ENCODE results near the gene CLEC20A. TPM values are rescaled to one million over a fixed set of nuclear protein-coding genes. Genes with fewer than 3 reads are reported as not detected.

Gene CLEC20A
- total RNA-seq = not detected in 2 replicates

GRCh38 chr1:178496410-178497135 is at the start of gene CLEC20A:
CLEC20A (minus strand) TSS chr1:178496964; CDS start chr1:178496939, 25 bp downstream.

GRCh38 chr1:178512566-178513277 is 16.0 kb upstream of the CLEC20A start, which contains the start of gene TEX35:
TEX35 (plus strand) TSS chr1:178513109; CDS start chr1:178513189, 80 bp downstream.

Other genes with a start within 250 kb of the CLEC20A start
- gene TEX35, start 16.1 kb upstream of the CLEC20A start, total RNA-seq = not detected in 2 replicates
- gene RALGPS2, start 228.3 kb upstream of the CLEC20A start, total RNA-seq = 41.6 and 44.0 TPM in 2 replicates

Data from smooth muscle cell of the umbilical artery (primary cell).